Prostate gland (tissue), 2 donors: ENCODE measurements around the gene TCIRG1.

ENCODE experiments used
- CTCF ChIP-seq, 4 experiments: fragments of 200-600 bp in 2 of 4; fragments of 450-650 bp in 2 of 4; sonication (generic) in 2 of 4; IDR thresholded peaks; 1 replicate in 3 of 4; 2 replicates in 1 of 4; pipeline ENCODE4 v1.5.1; 2016 to 2019; ENCODE audit warnings: antibody characterized with exemption in 4 of 4, mild to moderate bottlenecking in 2 of 4, moderate library complexity in 2 of 4
- POLR2A ChIP-seq: fragments of 450-650 bp; IDR thresholded peaks from one replicate; pipeline ENCODE4 v1.6.1; 2016; ENCODE audit warnings: antibody characterized with exemption, mild to moderate bottlenecking

- TF ChIP-seq CTCF (IDR thresholded peaks at IDR 0.05) (no peak), POLR2A (no peak)
These were observed 26.6 kb upstream of the TCIRG1 start for GRCh38 chr11:68012044-68012842.
